ENCODE measurements around the gene ARMC9.

DNA sequence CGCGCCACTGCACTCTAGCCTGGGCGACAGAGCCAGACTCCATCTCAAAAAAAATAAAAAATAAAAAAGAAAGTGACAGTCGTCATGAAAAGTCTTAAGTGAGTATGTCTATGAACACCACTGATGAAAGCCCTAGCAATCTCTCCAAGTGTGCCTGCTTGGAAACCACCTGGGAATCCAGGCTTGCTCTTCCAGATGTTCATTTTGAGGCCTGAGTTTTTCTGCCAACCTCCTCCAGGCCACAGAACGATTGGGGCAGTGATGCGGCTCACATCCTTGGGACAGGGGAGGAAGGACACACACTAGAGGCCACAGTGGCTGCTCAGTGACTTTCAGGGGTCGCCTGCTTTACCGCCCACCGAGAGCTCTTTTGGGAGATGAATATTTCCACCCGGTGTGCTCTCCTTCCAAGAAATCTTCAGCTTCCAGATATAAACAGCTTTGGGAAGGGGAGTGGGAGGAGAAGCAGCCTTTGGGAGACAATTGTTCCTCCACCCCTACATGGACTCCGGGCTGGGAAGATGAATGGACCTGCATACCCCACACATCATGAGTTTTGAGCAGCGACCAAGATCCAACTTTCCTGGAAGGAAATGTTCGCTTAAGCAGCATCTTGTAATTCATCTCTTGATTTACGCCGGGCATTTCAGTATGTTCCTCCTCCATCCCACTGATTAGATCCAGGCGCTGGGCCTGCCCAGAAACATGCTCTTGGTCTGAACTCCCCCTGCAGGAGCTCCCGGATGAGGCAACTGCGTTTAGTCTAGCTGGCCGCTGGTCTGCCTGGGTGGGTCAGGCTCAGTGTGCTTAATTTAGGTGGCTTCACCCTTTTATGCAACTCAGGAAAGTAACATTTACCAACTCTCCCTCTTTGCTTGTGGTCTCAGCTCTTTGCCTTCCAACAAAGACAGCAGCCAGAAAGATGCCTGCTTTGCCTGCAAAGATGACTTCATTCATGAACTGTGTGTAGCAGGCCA, 6.2 kb upstream of the ARMC9 start:
- TF ChIP-seq, protein P1, sequence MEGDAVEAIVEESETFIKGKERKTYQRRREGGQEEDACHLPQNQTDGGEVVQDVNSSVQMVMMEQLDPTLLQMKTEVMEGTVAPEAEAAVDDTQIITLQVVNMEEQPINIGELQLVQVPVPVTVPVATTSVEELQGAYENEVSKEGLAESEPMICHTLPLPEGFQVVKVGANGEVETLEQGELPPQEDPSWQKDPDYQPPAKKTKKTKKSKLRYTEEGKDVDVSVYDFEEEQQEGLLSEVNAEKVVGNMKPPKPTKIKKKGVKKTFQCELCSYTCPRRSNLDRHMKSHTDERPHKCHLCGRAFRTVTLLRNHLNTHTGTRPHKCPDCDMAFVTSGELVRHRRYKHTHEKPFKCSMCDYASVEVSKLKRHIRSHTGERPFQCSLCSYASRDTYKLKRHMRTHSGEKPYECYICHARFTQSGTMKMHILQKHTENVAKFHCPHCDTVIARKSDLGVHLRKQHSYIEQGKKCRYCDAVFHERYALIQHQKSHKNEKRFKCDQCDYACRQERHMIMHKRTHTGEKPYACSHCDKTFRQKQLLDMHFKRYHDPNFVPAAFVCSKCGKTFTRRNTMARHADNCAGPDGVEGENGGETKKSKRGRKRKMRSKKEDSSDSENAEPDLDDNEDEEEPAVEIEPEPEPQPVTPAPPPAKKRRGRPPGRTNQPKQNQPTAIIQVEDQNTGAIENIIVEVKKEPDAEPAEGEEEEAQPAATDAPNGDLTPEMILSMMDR (IDR thresholded peaks at IDR 0.05 in 4 of 5, conservative IDR thresholded peaks at IDR 0.05 in 1 of 5), result peak in 3 of 5 experiments; percentile 39 to 42 (median 40)
- TF ChIP-seq POLR2A (IDR thresholded peaks at IDR 0.05), result no peak

Data from gastrocnemius medialis (tissue), 4 donors.